ENCODE measurements around the gene CAMK2B. TPM values are rescaled to one million over a fixed set of nuclear protein-coding genes. Genes with fewer than 3 reads are reported as not detected.

CAMK2B gene
- total RNA-seq, 1 donor from 2014 or later = 0.17 TPM

DNA sequence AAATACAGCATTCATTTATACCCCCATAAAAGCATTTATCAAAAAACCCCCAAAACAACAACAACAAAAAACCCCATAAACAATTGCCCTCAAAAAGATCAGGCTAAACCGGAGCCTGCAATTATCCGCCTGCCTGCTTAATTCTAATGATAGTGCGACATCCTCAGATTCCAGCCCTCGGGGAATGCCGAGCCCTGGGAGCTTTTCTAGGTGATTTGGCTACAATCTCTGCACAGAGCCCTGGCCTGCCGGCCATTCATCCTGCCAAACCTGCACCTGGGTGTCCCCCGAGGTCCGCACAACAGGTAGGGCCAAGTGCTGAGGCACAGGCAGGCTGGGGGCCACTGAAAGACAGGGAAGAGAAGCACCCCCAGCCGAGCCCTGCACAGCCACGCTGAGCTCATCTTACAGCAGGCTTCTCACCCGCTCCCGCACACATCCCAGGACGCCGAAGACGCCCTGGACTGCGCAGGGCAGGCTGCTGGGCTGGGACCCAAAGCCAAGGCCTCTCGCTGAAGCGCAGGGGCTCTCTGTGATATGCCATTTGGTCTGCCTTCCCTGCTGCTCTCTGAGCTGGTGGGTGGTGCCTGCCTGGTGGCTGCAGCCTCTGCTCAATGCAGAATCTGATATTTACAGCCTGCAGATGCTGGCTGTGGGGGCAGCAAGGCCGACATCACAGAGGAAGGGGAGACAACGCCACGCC, 57.5 kb downstream of the CAMK2B start:
- Histone ChIP-seq H3K4me3 (no peak overlapping the region), H3K36me3 (no peaks in the 10 kb centered on the region), H3K9me3 (no peaks in the 10 kb centered on the region), H3K27ac (no peak overlapping the region), H3K4me1 (no peaks in the 10 kb centered on the region), H3K27me3 (peaks cover 11% of the 10 kb centered on the region)
- ATAC-seq = no peak
- intact Hi-C loops (cut with DNase I) = no loop called here
- TF ChIP-seq, protein P1, sequence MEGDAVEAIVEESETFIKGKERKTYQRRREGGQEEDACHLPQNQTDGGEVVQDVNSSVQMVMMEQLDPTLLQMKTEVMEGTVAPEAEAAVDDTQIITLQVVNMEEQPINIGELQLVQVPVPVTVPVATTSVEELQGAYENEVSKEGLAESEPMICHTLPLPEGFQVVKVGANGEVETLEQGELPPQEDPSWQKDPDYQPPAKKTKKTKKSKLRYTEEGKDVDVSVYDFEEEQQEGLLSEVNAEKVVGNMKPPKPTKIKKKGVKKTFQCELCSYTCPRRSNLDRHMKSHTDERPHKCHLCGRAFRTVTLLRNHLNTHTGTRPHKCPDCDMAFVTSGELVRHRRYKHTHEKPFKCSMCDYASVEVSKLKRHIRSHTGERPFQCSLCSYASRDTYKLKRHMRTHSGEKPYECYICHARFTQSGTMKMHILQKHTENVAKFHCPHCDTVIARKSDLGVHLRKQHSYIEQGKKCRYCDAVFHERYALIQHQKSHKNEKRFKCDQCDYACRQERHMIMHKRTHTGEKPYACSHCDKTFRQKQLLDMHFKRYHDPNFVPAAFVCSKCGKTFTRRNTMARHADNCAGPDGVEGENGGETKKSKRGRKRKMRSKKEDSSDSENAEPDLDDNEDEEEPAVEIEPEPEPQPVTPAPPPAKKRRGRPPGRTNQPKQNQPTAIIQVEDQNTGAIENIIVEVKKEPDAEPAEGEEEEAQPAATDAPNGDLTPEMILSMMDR (IDR thresholded peaks at IDR 0.05) = no peak
- DNase-seq = no peak

DNA sequence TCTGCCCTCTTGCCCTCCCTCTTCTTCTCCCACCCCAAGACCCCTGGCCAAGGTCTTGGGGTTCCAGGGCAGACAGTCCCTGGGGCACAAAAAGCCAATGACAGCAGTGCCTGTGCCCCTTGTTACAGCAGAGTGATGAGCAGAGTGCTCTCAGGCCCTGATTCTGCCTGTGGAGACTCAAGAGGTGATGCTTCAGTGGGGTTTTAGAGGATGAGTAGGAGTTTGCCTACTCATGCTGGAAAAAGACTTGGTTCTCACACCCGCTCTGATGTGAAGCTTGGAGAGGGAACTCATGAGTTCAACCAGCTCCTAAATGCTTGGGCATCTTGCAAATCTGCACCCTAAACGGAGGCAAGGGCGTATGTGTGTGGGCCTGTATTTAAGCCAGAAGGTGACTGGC, 58.2 kb downstream of the CAMK2B start:
- no peak for DNase-seq
- Histone ChIP-seq H3K4me3 (no peak overlapping the region), H3K27me3 (peaks cover 11% of the 10 kb centered on the region), H3K27ac (no peak overlapping the region), H3K4me1 (no peaks in the 10 kb centered on the region), H3K9me3 (no peaks in the 10 kb centered on the region), H3K36me3 (no peaks in the 10 kb centered on the region)
- intact Hi-C loops (cut with DNase I) = no loop called here
- TF ChIP-seq, protein P1 (IDR thresholded peaks at IDR 0.05) = no peak
- no peak for ATAC-seq

DNA sequence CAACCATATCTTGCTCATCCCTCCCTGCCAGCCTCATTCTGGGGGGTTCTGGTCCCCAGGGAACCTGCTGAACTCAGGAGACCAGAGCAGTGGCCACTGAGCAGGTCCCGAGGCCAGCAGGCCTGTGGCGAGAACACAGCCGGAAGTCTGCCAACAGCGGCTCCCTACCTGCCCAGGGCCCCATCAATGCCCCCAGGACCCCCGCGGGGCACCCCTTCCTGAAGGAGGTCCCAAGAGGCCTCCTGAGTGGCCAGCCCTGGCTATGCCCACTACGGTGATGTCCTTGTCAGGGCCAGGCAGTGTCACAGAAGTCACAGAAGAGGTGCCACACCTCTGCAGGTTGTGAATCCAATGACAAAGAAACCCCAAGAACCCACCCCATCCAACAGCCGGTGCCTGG, 58.9 kb downstream of the CAMK2B start:
- Histone ChIP-seq H3K27ac (no peak overlapping the region), H3K36me3 (no peaks in the 10 kb centered on the region), H3K9me3 (no peaks in the 10 kb centered on the region), H3K4me3 (no peak overlapping the region), H3K4me1 (no peaks in the 10 kb centered on the region), H3K27me3 (peaks cover 11% of the 10 kb centered on the region)
- DNase-seq (no peak), ATAC-seq (no peak)
- intact Hi-C loops (cut with DNase I) = no loop called here
- TF ChIP-seq, protein P1 (IDR thresholded peaks at IDR 0.05) = no peak

DNA sequence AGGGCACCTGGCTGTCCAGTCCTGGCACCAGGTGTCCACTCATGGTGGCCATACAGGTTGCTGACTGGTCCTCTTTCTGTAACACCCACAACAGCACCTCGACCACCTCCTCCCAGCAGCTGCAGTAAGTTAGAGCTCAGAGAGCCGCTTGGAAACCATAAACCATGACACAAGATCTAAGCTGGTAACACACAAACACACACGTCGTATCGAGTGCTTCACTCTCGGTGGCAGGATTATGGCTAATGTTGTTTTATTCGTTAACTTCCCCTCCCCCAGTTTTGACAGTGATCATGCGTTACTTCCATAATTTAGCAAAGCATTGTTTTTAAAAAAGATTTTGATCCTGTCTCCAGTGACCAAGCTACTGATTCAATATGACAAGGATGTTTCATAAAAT, 59.7 kb downstream of the CAMK2B start:
- Histone ChIP-seq H3K27me3 (peaks cover 11% of the 10 kb centered on the region), H3K4me1 (no peaks in the 10 kb centered on the region), H3K9me3 (no peaks in the 10 kb centered on the region), H3K4me3 (no peak overlapping the region), H3K27ac (no peak overlapping the region), H3K36me3 (no peaks in the 10 kb centered on the region)
- DNase-seq (no peak), ATAC-seq (no peak)
- intact Hi-C loops (cut with DNase I) = no loop called here
- TF ChIP-seq, protein P1 (IDR thresholded peaks at IDR 0.05) = no peak

DNA sequence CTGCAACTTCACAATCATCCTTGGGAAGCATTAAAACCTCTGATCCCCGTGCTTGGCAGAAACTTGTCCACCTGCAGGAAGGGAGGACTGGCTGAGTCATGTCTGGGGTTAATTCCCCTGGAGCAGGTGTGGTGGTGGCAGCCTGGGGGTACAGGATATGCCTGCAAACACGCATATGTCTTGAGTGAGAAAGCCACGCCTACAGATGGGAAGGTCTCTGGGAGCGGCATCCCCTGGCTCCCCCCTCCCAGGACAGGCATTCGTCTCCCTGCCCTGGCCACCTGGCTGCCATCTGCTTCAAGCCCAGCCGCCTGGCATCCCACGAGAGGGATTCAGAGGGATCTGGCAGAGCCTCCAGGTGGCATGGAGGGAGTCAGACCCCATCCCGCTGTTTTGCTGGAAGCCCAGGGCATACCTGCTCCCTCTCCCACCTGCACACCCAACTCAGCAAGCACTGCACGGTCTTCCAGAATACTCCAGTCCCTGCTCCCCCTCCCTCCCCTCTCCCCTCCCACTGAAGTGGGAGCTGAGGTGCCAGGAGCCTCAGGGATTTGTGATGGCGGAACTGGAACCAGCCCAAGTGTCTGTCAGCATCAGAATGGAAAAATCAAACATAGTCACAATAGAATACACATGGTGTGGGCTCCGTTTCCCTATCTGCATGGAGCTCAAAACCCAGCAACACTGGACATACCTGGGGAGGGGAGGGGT, 61.0 kb downstream of the CAMK2B start:
- no peaks in the 10 kb centered on the region for H3K36me3 ChIP-seq
- intact Hi-C loops (cut with DNase I) = no loop called here
- ATAC-seq (no peak), DNase-seq (no peak)
- H3K27me3 ChIP-seq = peaks cover 11% of the 10 kb centered on the region
- H3K9me3 ChIP-seq = no peaks in the 10 kb centered on the region
- peaks cover 9% of the 10 kb centered on the region for H3K4me1 ChIP-seq
- TF ChIP-seq, protein P1 (IDR thresholded peaks at IDR 0.05) = no peak
- no peak overlapping the region for H3K4me3 ChIP-seq
- H3K27ac ChIP-seq = no peak overlapping the region
